Activated CD4-positive, alpha-beta T cell treated with anti-CD3 and anti-CD28 coated beads, Interleukin-2, amount 10 ng/mL, durations not matched to agents 7 days and 5 days (primary cell): ENCODE results near the gene OSGEPL1. TPM values are rescaled to one million over a fixed set of nuclear protein-coding genes. Genes with fewer than 3 reads are reported as not detected.
"Not testable (repeated sequence)": the region's sequence is repeated elsewhere in the genome, so short reads cannot be mapped to it uniquely, and the experiment has no call there.

ENCODE experiments used
- CTCF ChIA-PET: fragments of 350-600 bp; sonication (Branson Sonifier 250); formaldehyde crosslinking; loops from one replicate; lab custom pipeline; 2021; ENCODE audit warnings: antibody characterized with exemption; lab: Charles Lee
- POLR2A ChIA-PET: fragments of 350-600 bp; sonication (Branson Sonifier 250); formaldehyde crosslinking; loops from one replicate; lab custom pipeline; 2021; ENCODE audit warnings: antibody characterized with exemption; lab: Charles Lee
- DNase-seq: peaks from one replicate; pipeline ENCODE4 v3.0.0-alpha.2; 2020
- H3K27ac Mint-ChIP-seq: one replicate; pipeline ENCODE4 v1.8.0; 2021; ENCODE audit warnings: mild to moderate bottlenecking, moderate library complexity, mixed read lengths
- H3K27me3 Mint-ChIP-seq: one replicate; pipeline ENCODE4 v1.8.0; 2021; ENCODE audit warnings: mixed read lengths
- H3K36me3 Mint-ChIP-seq: one replicate; pipeline ENCODE4 v1.8.0; 2021; ENCODE audit warnings: low read depth, mixed read lengths
- H3K4me1 Mint-ChIP-seq: one replicate; pipeline ENCODE4 v1.8.0; 2021; ENCODE audit warnings: mixed read lengths
- H3K4me3 Mint-ChIP-seq: one replicate; pipeline ENCODE4 v1.8.0; 2021; ENCODE audit warnings: mild to moderate bottlenecking, moderate library complexity, mixed read lengths
- H3K9me3 Mint-ChIP-seq: one replicate; pipeline ENCODE4 v1.8.0; 2021; ENCODE audit warnings: mixed read lengths
- total RNA-seq, 2 experiments: library from RNA; stranded (reverse); gene quantifications; one replicate each; pipeline ENCODE4 v1.2.3, GENCODE V29; 2021

OSGEPL1 gene
- total RNA-seq, 2 experiments from 2014 or later: 7.7 to 7.8 TPM

- ChIA-PET CTCF (interaction anchor here (0.7 to 2.8 kb wide), 4 partner anchors 19 to 193 kb away, joined by 3 to 12 read pairs (median 4); partner anchors contain the start of gene OSGEPL1), POLR2A (no interaction called here)
- no peaks in the 10 kb centered on the region for H3K27me3 Mint-ChIP-seq
- H3K4me1 Mint-ChIP-seq: peaks cover 49% of the 10 kb centered on the region
- peak overlapping the region; percentile 96 for H3K4me3 Mint-ChIP-seq
- H3K36me3 Mint-ChIP-seq: peaks cover 65% of the 10 kb centered on the region
- DNase-seq: no peak
- H3K9me3 Mint-ChIP-seq: no peaks in the 10 kb centered on the region
- peak overlapping the region; percentile 80 for H3K27ac Mint-ChIP-seq
Observed at GRCh38 chr2:189782221-189782671, 19.7 kb upstream of the OSGEPL1 start.

- H3K27ac Mint-ChIP-seq: no peak overlapping the region
- H3K27me3 Mint-ChIP-seq: no peaks in the 10 kb centered on the region
- no peak overlapping the region for H3K4me3 Mint-ChIP-seq
- no peaks in the 10 kb centered on the region for H3K4me1 Mint-ChIP-seq
- POLR2A ChIA-PET: no interaction called here
- no peaks in the 10 kb centered on the region for H3K9me3 Mint-ChIP-seq
- DNase-seq: no peak
- CTCF ChIA-PET: interaction anchor here (1.4 to 2.2 kb wide), 2 partner anchors 9 to 11 kb away, joined by 3 to 8 read pairs; partner anchors contain the start of gene OSGEPL1
- H3K36me3 Mint-ChIP-seq: peaks cover 41% of the 10 kb centered on the region
Observed at GRCh38 chr2:189772212-189772611, 9.6 kb upstream of the OSGEPL1 start.

DNA sequence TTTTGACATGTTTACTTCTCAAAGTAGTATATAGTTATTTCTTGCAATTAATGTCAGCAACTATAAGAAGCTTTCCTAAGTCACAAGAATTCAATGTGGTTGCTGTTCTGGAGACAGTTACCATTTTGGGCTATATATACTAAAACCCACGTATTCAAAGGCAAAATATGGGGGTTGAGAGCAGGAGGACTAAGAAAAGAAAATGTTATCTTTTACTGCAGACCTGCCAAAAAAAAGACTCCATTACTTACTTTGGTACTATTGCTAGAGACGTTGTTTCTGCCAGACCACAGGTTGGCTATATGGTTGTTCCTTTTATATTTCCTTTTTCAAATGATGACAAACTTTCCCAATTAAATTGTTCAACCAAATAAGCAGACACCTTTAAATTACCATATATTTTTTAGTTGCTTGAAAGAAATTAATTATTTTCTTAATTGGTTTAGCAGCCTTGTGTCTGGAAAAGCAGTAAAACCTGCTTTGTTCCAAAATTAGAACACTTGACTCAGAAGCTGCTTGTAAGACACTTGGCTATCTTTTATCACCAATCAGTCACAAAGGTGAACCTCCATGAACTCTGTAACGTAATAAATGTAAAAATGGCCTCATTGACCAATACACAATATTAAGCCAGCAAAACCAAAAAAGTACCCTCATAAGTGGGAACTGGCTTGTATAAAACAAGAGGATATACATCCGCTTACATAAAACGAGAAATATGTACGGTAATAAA is 8.2 kb upstream of the OSGEPL1 start:
- Mint-ChIP-seq H3K4me1 (no peaks in the 10 kb centered on the region), H3K36me3 (peaks cover 45% of the 10 kb centered on the region), H3K9me3 (no peaks in the 10 kb centered on the region), H3K27me3 (no peaks in the 10 kb centered on the region), H3K27ac (no peak overlapping the region), H3K4me3 (no peak overlapping the region)
- DNase-seq: no peak
- CTCF ChIA-PET: interaction anchor here (1.0 kb wide), 1 partner anchor 8 kb away, joined by 4 read pairs; the partner anchor contains the start of gene OSGEPL1
- POLR2A ChIA-PET: no interaction called here

GRCh38 chr2:189763908-189764661 is 1.5 kb upstream of the OSGEPL1 start:
- Mint-ChIP-seq H3K4me1 (peaks cover 18% of the 10 kb centered on the region), H3K9me3 (no peaks in the 10 kb centered on the region), H3K27ac (peak overlapping the region; percentile 50), H3K27me3 (no peaks in the 10 kb centered on the region), H3K36me3 (peaks cover 18% of the 10 kb centered on the region), H3K4me3 (peak overlapping the region; percentile 90)
- POLR2A ChIA-PET: interaction anchor here (0.7 kb wide), 1 partner anchor 24 kb away, joined by 5 read pairs; no protein-coding TSS in a partner anchor
- CTCF ChIA-PET: interaction anchor here (0.8 to 3.9 kb wide), 8 partner anchors 9 to 324 kb away, joined by 3 to 37 read pairs (median 6); partner anchors contain the start of gene ASNSD1
- DNase-seq: no peak

DNA sequence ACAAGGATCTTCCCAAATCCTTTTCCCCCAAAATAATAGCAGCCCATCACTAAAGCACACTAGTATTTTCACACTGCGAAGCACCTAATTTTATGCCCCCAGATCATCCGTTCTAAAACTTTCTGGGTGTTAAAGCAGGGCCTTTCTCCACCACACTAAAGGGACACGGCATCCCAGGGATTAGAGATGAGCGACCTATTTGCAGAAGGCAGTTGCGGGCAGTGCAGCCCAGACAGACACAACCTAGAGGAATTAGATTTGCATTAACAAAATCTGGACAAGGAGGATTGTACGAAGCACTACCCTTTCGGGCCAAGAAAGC is 402 bp downstream of the OSGEPL1 start:
- CTCF ChIA-PET: interaction anchor here (0.7 to 3.9 kb wide), 20 partner anchors 9 to 557 kb away, joined by 3 to 37 read pairs (median 5); partner anchors contain the start of genes ANKAR, ASNSD1, ORMDL1 and PMS1
- POLR2A ChIA-PET: interaction anchor here (0.6 kb wide), 1 partner anchor 14 kb away, joined by 3 read pairs; no protein-coding TSS in a partner anchor
- peaks cover 18% of the 10 kb centered on the region for H3K4me1 Mint-ChIP-seq
- no peaks in the 10 kb centered on the region for H3K27me3 Mint-ChIP-seq
- no peaks in the 10 kb centered on the region for H3K9me3 Mint-ChIP-seq
- peak overlapping the region; percentile 98 for H3K27ac Mint-ChIP-seq
- peaks cover 16% of the 10 kb centered on the region for H3K36me3 Mint-ChIP-seq
- no peak for DNase-seq
- peak overlapping the region; percentile 90 for H3K4me3 Mint-ChIP-seq

GRCh38 chr2:189760154-189760553 is 2.4 kb downstream of the OSGEPL1 start:
- H3K9me3 Mint-ChIP-seq, H3K27me3 Mint-ChIP-seq, H3K36me3 Mint-ChIP-seq, DNase-seq, POLR2A ChIA-PET, CTCF ChIA-PET, H3K27ac Mint-ChIP-seq, H3K4me3 Mint-ChIP-seq: not testable (repeated sequence)
- peaks cover 18% of the 10 kb centered on the region for H3K4me1 Mint-ChIP-seq

- H3K27ac Mint-ChIP-seq: no peak overlapping the region
- no peak for DNase-seq
- peaks cover 12% of the 10 kb centered on the region for H3K36me3 Mint-ChIP-seq
- H3K4me3 Mint-ChIP-seq: no peak overlapping the region
- H3K27me3 Mint-ChIP-seq: no peaks in the 10 kb centered on the region
- ChIA-PET POLR2A (no interaction called here), CTCF (no interaction called here)
- no peaks in the 10 kb centered on the region for H3K9me3 Mint-ChIP-seq
- peaks cover 2% of the 10 kb centered on the region for H3K4me1 Mint-ChIP-seq
Observed at GRCh38 chr2:189756311-189756952, 6.2 kb downstream of the OSGEPL1 start.

GRCh38 chr2:189751080-189751658 is 11.4 kb downstream of the OSGEPL1 start:
- peaks cover 6% of the 10 kb centered on the region for H3K36me3 Mint-ChIP-seq

DNA sequence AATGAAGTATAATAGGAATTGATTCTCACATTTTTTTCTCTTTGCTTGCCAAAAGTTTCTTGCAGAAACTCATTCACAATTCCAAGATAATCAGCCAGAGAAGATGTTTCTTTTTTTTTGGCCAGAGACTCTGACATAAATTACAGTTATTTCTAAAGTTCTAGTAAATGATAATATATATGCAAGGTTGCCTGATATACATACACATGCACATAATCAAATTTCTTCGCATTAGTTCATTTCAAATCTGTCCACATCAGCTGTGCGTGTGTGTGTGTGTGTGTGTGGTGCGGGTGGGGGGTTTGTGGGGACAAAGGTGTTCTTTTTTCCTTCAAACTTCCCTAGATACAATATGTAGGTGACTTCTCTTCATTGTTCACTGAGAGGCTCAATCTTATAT is 33.2 kb downstream of the OSGEPL1 start:
- Mint-ChIP-seq H3K36me3 (no peaks in the 10 kb centered on the region), H3K27me3 (no peaks in the 10 kb centered on the region), H3K4me3 (no peak overlapping the region), H3K9me3 (no peaks in the 10 kb centered on the region), H3K27ac (no peak overlapping the region), H3K4me1 (no peaks in the 10 kb centered on the region)
- ChIA-PET CTCF (no interaction called here), POLR2A (no interaction called here)
- DNase-seq: no peak

More at GRCh38 chr2:189751080-189751658, 11.4 kb downstream of the OSGEPL1 start:
- CTCF ChIA-PET: interaction anchor here (1.0 to 1.7 kb wide), 4 partner anchors 10 to 12 kb away, joined by 3 to 7 read pairs (median 6); partner anchors contain the start of gene OSGEPL1
- Mint-ChIP-seq H3K4me1 (peaks cover 2% of the 10 kb centered on the region), H3K9me3 (no peaks in the 10 kb centered on the region), H3K4me3 (no peak overlapping the region), H3K27me3 (no peaks in the 10 kb centered on the region), H3K27ac (peak overlapping the region; percentile 55)
- peak; percentile 57 for DNase-seq
- POLR2A ChIA-PET: no interaction called here

- H3K4me3 Mint-ChIP-seq: no peak overlapping the region
- no peaks in the 10 kb centered on the region for H3K4me1 Mint-ChIP-seq
- no peaks in the 10 kb centered on the region for H3K27me3 Mint-ChIP-seq
- CTCF ChIA-PET: interaction anchor here (0.6 to 0.9 kb wide), 3 partner anchors 47 to 758 kb away, joined by 3 read pairs; no protein-coding TSS in a partner anchor
- DNase-seq: no peak
- H3K27ac Mint-ChIP-seq: no peak overlapping the region
- H3K9me3 Mint-ChIP-seq: no peaks in the 10 kb centered on the region
- H3K36me3 Mint-ChIP-seq: no peaks in the 10 kb centered on the region
- POLR2A ChIA-PET: no interaction called here
Observed at GRCh38 chr2:189726849-189727248, 35.7 kb downstream of the OSGEPL1 start.

DNA sequence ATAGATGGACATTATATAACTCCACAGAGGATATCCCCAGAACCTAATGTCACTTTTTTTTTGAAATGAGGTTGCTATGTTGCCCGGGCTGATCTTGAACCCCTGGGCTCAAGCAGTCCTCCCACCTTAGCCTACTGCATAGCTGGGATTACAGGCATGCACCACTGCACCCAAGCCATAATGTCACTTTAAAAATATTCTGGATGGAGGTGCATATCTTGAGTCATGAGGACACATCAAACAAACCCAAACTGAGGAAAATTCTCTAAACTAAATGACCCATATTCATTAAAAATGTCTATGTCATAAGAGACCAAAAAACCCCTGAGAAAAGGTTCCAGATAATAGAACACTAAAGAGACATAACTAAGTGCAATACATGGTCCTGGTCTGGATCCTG is 36.3 kb downstream of the OSGEPL1 start:
- H3K4me3 Mint-ChIP-seq: no peak overlapping the region
- no peaks in the 10 kb centered on the region for H3K9me3 Mint-ChIP-seq
- ChIA-PET CTCF (no interaction called here), POLR2A (no interaction called here)
- no peaks in the 10 kb centered on the region for H3K4me1 Mint-ChIP-seq
- DNase-seq: no peak
- no peak overlapping the region for H3K27ac Mint-ChIP-seq
- no peaks in the 10 kb centered on the region for H3K27me3 Mint-ChIP-seq
- H3K36me3 Mint-ChIP-seq: no peaks in the 10 kb centered on the region

- Mint-ChIP-seq H3K36me3 (no peaks in the 10 kb centered on the region), H3K9me3 (no peaks in the 10 kb centered on the region), H3K4me1 (no peaks in the 10 kb centered on the region), H3K4me3 (no peak overlapping the region), H3K27me3 (no peaks in the 10 kb centered on the region), H3K27ac (no peak overlapping the region)
- ChIA-PET CTCF (interaction anchor here (1.1 kb wide), 1 partner anchor 21 kb away, joined by 3 read pairs; no protein-coding TSS in a partner anchor), POLR2A (no interaction called here)
- no peak for DNase-seq
Observed at GRCh38 chr2:189723192-189723591, 39.4 kb downstream of the OSGEPL1 start.
